HEK293 (cell line): ENCODE results near the gene PSMG1.

ENCODE experiments used
- CTCF ChIP-seq: fragments of 450-650 bp; formaldehyde crosslinking; IDR thresholded peaks from 2 replicates; pipeline ENCODE4 v1.5.1; 2016; ENCODE audit warnings: missing biosample characterization, missing genetic modification characterization
- GLI4 ChIP-seq: fragments of 450-650 bp; formaldehyde crosslinking; IDR thresholded peaks from 2 replicates; pipeline ENCODE4 v1.5.1; 2016; ENCODE audit warnings: missing biosample characterization, missing genetic modification characterization
- HOXA7 ChIP-seq: sonication (generic); formaldehyde crosslinking; IDR thresholded peaks from 2 replicates; pipeline ENCODE4 v1.8.1; 2022; ENCODE audit warnings: missing genetic modification reagents, borderline replicate concordance
- MYNN ChIP-seq: fragments of 450-650 bp; formaldehyde crosslinking; IDR thresholded peaks from 2 replicates; pipeline ENCODE4 v1.5.1; 2016; ENCODE audit warnings: missing biosample characterization, missing genetic modification characterization, borderline replicate concordance
- ZNF138 ChIP-seq: fragments of 450-650 bp; formaldehyde crosslinking; IDR thresholded peaks from 2 replicates; pipeline ENCODE4 v1.5.1; 2016; ENCODE audit warnings: missing biosample characterization, missing genetic modification characterization, borderline replicate concordance
- ZNF175 ChIP-seq: fragments of 450-650 bp; formaldehyde crosslinking; IDR thresholded peaks from 2 replicates; pipeline ENCODE4 v1.5.1; 2016; ENCODE audit warnings: missing biosample characterization, missing genetic modification characterization
- ZNF274 ChIP-seq, 2 experiments: fragments of 200-500 bp in 1 of 2; fragments of 450-650 bp in 1 of 2; sonication (Bioruptor generic) in 1 of 2; formaldehyde crosslinking in 1 of 2; IDR thresholded peaks; 2 replicates each; pipeline versions ENCODE4 v1.5.1 to v1.6.1; 2014 to 2016; ENCODE audit warnings: borderline replicate concordance in 1 of 2, inconsistent platforms in 1 of 2, low read length in 1 of 2, missing biosample characterization in 1 of 2, missing genetic modification characterization in 1 of 2
- ZNF426 ChIP-seq: fragments of 450-650 bp; formaldehyde crosslinking; IDR thresholded peaks from 2 replicates; pipeline ENCODE4 v1.5.1; 2017; ENCODE audit warnings: missing biosample characterization, missing genetic modification characterization, mild to moderate bottlenecking, inconsistent platforms, moderate library complexity
- ZNF48 ChIP-seq: fragments of 450-650 bp; formaldehyde crosslinking; IDR thresholded peaks from 2 replicates; pipeline ENCODE4 v1.5.1; 2016; ENCODE audit warnings: missing biosample characterization, missing genetic modification characterization
- ZNF707 ChIP-seq: fragments of 450-650 bp; formaldehyde crosslinking; IDR thresholded peaks from 2 replicates; pipeline ENCODE4 v1.5.1; 2016; ENCODE audit warnings: missing biosample characterization, missing genetic modification characterization
- ZSCAN16 ChIP-seq: fragments of 450-650 bp; formaldehyde crosslinking; IDR thresholded peaks from 2 replicates; pipeline ENCODE4 v1.5.1; 2016; ENCODE audit warnings: missing biosample characterization, missing genetic modification characterization
- TF ChIP-seq, protein P1 (sequence below): fragments of 450-650 bp; formaldehyde crosslinking; IDR thresholded peaks from 2 replicates; pipeline ENCODE4 v1.5.1; 2016; ENCODE audit warnings: missing biosample characterization, missing genetic modification characterization
- TF ChIP-seq, protein P2 (sequence below): fragments of 450-650 bp; formaldehyde crosslinking; IDR thresholded peaks from 2 replicates; pipeline ENCODE4 v1.5.1; 2016; ENCODE audit warnings: missing biosample characterization, missing genetic modification characterization, low read depth

GRCh38 chr21:39209334-39209688, 26.1 kb upstream of the PSMG1 start:
- no peak for TF ChIP-seq CTCF (tag by site-specific recombination)
- TF ChIP-seq ZSCAN16 (tag by site-specific recombination): no peak
- TF ChIP-seq ZNF274 (IDR thresholded peaks at IDR 0.05; ENCODE audit: low read length): no peak
- no peak for TF ChIP-seq ZNF274 (tag by site-specific recombination; IDR thresholded peaks at IDR 0.05; ENCODE audit: borderline replicate concordance)
- no peak for TF ChIP-seq ZNF426
- TF ChIP-seq ZNF175: no peak
- no peak for TF ChIP-seq GLI4
- TF ChIP-seq ZNF138 (tag by site-specific recombination): no peak
- TF ChIP-seq HOXA7 (CRISPR knock-in tag): no peak
- TF ChIP-seq, protein P1, sequence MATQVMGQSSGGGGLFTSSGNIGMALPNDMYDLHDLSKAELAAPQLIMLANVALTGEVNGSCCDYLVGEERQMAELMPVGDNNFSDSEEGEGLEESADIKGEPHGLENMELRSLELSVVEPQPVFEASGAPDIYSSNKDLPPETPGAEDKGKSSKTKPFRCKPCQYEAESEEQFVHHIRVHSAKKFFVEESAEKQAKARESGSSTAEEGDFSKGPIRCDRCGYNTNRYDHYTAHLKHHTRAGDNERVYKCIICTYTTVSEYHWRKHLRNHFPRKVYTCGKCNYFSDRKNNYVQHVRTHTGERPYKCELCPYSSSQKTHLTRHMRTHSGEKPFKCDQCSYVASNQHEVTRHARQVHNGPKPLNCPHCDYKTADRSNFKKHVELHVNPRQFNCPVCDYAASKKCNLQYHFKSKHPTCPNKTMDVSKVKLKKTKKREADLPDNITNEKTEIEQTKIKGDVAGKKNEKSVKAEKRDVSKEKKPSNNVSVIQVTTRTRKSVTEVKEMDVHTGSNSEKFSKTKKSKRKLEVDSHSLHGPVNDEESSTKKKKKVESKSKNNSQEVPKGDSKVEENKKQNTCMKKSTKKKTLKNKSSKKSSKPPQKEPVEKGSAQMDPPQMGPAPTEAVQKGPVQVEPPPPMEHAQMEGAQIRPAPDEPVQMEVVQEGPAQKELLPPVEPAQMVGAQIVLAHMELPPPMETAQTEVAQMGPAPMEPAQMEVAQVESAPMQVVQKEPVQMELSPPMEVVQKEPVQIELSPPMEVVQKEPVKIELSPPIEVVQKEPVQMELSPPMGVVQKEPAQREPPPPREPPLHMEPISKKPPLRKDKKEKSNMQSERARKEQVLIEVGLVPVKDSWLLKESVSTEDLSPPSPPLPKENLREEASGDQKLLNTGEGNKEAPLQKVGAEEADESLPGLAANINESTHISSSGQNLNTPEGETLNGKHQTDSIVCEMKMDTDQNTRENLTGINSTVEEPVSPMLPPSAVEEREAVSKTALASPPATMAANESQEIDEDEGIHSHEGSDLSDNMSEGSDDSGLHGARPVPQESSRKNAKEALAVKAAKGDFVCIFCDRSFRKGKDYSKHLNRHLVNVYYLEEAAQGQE (tag by site-specific recombination): no peak
- no peak for TF ChIP-seq ZNF48 (tag by site-specific recombination)
- TF ChIP-seq ZNF707: no peak
- TF ChIP-seq MYNN (tag by site-specific recombination): peak; percentile 78
- TF ChIP-seq, protein P2, sequence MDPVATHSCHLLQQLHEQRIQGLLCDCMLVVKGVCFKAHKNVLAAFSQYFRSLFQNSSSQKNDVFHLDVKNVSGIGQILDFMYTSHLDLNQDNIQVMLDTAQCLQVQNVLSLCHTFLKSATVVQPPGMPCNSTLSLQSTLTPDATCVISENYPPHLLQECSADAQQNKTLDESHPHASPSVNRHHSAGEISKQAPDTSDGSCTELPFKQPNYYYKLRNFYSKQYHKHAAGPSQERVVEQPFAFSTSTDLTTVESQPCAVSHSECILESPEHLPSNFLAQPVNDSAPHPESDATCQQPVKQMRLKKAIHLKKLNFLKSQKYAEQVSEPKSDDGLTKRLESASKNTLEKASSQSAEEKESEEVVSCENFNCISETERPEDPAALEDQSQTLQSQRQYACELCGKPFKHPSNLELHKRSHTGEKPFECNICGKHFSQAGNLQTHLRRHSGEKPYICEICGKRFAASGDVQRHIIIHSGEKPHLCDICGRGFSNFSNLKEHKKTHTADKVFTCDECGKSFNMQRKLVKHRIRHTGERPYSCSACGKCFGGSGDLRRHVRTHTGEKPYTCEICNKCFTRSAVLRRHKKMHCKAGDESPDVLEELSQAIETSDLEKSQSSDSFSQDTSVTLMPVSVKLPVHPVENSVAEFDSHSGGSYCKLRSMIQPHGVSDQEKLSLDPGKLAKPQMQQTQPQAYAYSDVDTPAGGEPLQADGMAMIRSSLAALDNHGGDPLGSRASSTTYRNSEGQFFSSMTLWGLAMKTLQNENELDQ (tag by site-specific recombination): no peak
